HepG2 (cell line): ENCODE results near the gene CKLF. TPM values are rescaled to one million over a fixed set of nuclear protein-coding genes. Genes with fewer than 3 reads are reported as not detected.

ENCODE experiments used
- ATAC-seq: fragments of 200-7000 bp; cut with Tn5 transposase; 3 replicates; pipeline ENCODE4 v1.9.1; 2020; ENCODE audit warnings: mild to moderate bottlenecking, moderate library complexity
- BruUV-seq: library from RNA; stranded (reverse); fragments of 400-500 nt; replicated peaks from 2 replicates; lab custom pipeline; 2021; lab: Mats Ljungman, UMichigan
- CTCF ChIA-PET: fragments of 300-600 bp; formaldehyde crosslinking; extraction: SDS; loops from one replicate; lab custom pipeline; 2021; ENCODE audit warnings: low total read pairs, inconsistent platforms, low intra/inter-chr PET ratio; lab: Yijun Ruan, JAX
- POLR2A ChIA-PET: fragments of 350-600 bp; sonication (Branson Sonifier 250); formaldehyde crosslinking; loops from one replicate; lab custom pipeline; 2020; ENCODE audit warnings: antibody characterized with exemption, inconsistent platforms; lab: Yijun Ruan, JAX
- DNase-seq: peaks from one replicate; pipeline ENCODE4 v3.0.0-alpha.2; 2015; ENCODE audit warnings: low spot score
- FAIRE-seq: peaks from 3 replicates; lab custom pipeline; 2011; peaks lifted over from hg19 to GRCh38; lab: Jason Lieb, UNC
- H2AFZ ChIP-seq: one replicate; pipeline ENCODE4 v1.6.1; 2011; ENCODE audit warnings: low read length, inconsistent platforms
- H3K27ac ChIP-seq: fragments of 300-600 bp; 3 replicates; pipeline ENCODE4 v1.8.0; 2011; ENCODE audit warnings: mixed run types, mild to moderate bottlenecking, mixed read lengths, low read length, inconsistent platforms; ENCODE audit not compliant: insufficient read depth; ENCODE audit errors: extremely low read length
- H3K27me3 ChIP-seq, 2 experiments: fragments of 200-600 bp in 1 of 2; 2 replicates in 1 of 2; 3 replicates in 1 of 2; pipeline versions ENCODE4 v1.6.0 to v1.8.0; 2011; ENCODE audit warnings: low read length in 2 of 2, mild to moderate bottlenecking in 2 of 2, moderate library complexity in 2 of 2, inconsistent platforms in 1 of 2; ENCODE audit not compliant: insufficient read depth in 2 of 2, control insufficient read depth in 1 of 2
- H3K36me3 ChIP-seq, 2 experiments: fragments of 200-600 bp in 1 of 2; replicated peaks in 1 of 2; 2 replicates in 1 of 2; 3 replicates in 1 of 2; pipeline versions ENCODE4 v1.5.1 to v1.8.0; 2011; ENCODE audit warnings: low read length in 2 of 2, inconsistent platforms in 1 of 2; ENCODE audit not compliant: insufficient read depth in 2 of 2, control insufficient read depth in 1 of 2
- H3K4me1 ChIP-seq: 2 replicates; pipeline ENCODE4 v1.5.1; 2012; ENCODE audit warnings: low read length, inconsistent platforms; ENCODE audit not compliant: insufficient read depth
- H3K4me2 ChIP-seq: 2 replicates; pipeline ENCODE4 v1.6.0; 2011; ENCODE audit warnings: low read depth, low read length, inconsistent platforms
- H3K4me3 ChIP-seq, 3 experiments: fragments of 200-600 bp in 1 of 3; sonication (generic), shearing (Covaris generic) in 1 of 3; replicated peaks in 1 of 3; 2 replicates each; pipeline ENCODE4 v1.5.1; 2011 to 2016; ENCODE audit warnings: low read length in 3 of 3, inconsistent platforms in 2 of 3, low read depth in 2 of 3, mild to moderate bottlenecking in 2 of 3, control low read depth in 1 of 3, mixed read lengths in 1 of 3; ENCODE audit not compliant: insufficient read depth in 1 of 3
- H3K79me2 ChIP-seq: one replicate; pipeline ENCODE4 v1.6.1; 2011; ENCODE audit warnings: low read length, inconsistent platforms; ENCODE audit not compliant: insufficient read depth
- H3K9ac ChIP-seq: 2 replicates; pipeline ENCODE4 v1.6.0; 2011; ENCODE audit warnings: mild to moderate bottlenecking, low read depth, low read length, inconsistent platforms; ENCODE audit not compliant: insufficient read depth
- H3K9me3 ChIP-seq: 2 replicates; pipeline ENCODE4 v1.5.1; 2012; ENCODE audit warnings: mild to moderate bottlenecking, low read length
- H4K20me1 ChIP-seq: 2 replicates; pipeline ENCODE4 v1.6.0; 2011; ENCODE audit warnings: inconsistent platforms, mild to moderate bottlenecking, low read length, moderate library complexity; ENCODE audit not compliant: insufficient read depth
- GMEB1 ChIP-seq: sonication (generic); formaldehyde crosslinking; IDR thresholded peaks from 2 replicates; pipeline ENCODE4 v1.5.1; 2020; ENCODE audit warnings: missing genetic modification reagents, mild to moderate bottlenecking, borderline replicate concordance
- KDM3A ChIP-seq: IDR thresholded peaks from 2 replicates; pipeline ENCODE4 v1.6.1; 2018; ENCODE audit warnings: low read depth, missing compliant biosample characterization
- NFIB ChIP-seq: sonication (generic); formaldehyde crosslinking; IDR thresholded peaks from 2 replicates; pipeline ENCODE4 v1.9.0; 2021; ENCODE audit warnings: missing genetic modification reagents, mild to moderate bottlenecking, borderline replicate concordance
- PRPF4 ChIP-seq: fragments of 200-400 bp; formaldehyde crosslinking; IDR thresholded peaks from 2 replicates; pipeline ENCODE4 v1.6.1; 2016; ENCODE audit warnings: low read length, low read depth; ENCODE audit not compliant: poor library complexity, severe bottlenecking
- RFX1 ChIP-seq: fragments of 450-650 bp; IDR thresholded peaks from 2 replicates; pipeline ENCODE4 v1.6.1; 2017
- SAFB2 ChIP-seq: sonication (generic); formaldehyde crosslinking; IDR thresholded peaks from 2 replicates; pipeline ENCODE4 v1.5.1; 2020; ENCODE audit warnings: missing genetic modification reagents, low read depth, mild to moderate bottlenecking, borderline replicate concordance
- TEAD2 ChIP-seq: sonication (generic); formaldehyde crosslinking; IDR thresholded peaks from 2 replicates; pipeline ENCODE4 v1.9.0; 2021; ENCODE audit warnings: missing genetic modification reagents
- ZBTB1 ChIP-seq: sonication (generic); formaldehyde crosslinking; IDR thresholded peaks from 2 replicates; pipeline ENCODE4 v1.4.0; 2020; ENCODE audit warnings: missing genetic modification reagents, borderline replicate concordance
- ZNF878 ChIP-seq: sonication (generic); formaldehyde crosslinking; IDR thresholded peaks from 2 replicates; pipeline ENCODE4 v1.8.1; 2023; ENCODE audit warnings: mild to moderate bottlenecking, missing genetic modification reagents, moderate library complexity
- WGBS: methylation state at CpG from one replicate; pipeline ENCODE4 v1.1.6; 2017; ENCODE audit warnings: low lambda C conversion rate; 5-methylcytosine and 5-hydroxymethylcytosine counted together
- in situ Hi-C: cut with HindIII; loops from 2 replicates; pipeline ENCODE4 v1.10.0; 2017; ENCODE audit warnings: low pct_unique_long_range_greater_than_20kb; ENCODE audit not compliant: extremely low pct_ligation_motif_present
- intact Hi-C: fragments of 100-400 bp; cut with micrococcal nuclease; formaldehyde crosslinking; loops from one replicate; pipeline ENCODE4 v1.10.0; 2022; ENCODE audit not compliant: unreplicated experiment
- polyA plus RNA-seq, 8 experiments: library from polyadenylated mRNA; depleted of rRNA in 3 of 8; stranded (reverse) in 7 of 8; unstranded in 1 of 8; fragments of >200 nt; fragmentation: Illumina TruSeq in 4 of 8; extraction: Trizol in 4 of 8; gene quantifications; 2 replicates each; pipeline versions ENCODE4 v1.2.1 to v1.2.3, GENCODE V29; 2011 to 2016; ENCODE audit warnings: low read depth in 4 of 8, missing spikeins in 1 of 8, mixed read lengths in 1 of 8; ENCODE audit not compliant: insufficient read depth in 1 of 8
- total RNA-seq, 5 experiments: library from RNA; depleted of rRNA; stranded (reverse); fragments of >200 nt; fragmentation: Illumina TruSeq; extraction: Trizol; gene quantifications; 2 replicates each; pipeline ENCODE4 v1.2.3, GENCODE V29; 2016; ENCODE audit warnings: low read depth in 1 of 5
- TF ChIP-seq, protein P1 (sequence below): sonication (generic); formaldehyde crosslinking; IDR thresholded peaks from 2 replicates; pipeline ENCODE4 v1.4.0; 2020; ENCODE audit warnings: mild to moderate bottlenecking, missing genetic modification reagents
- TF ChIP-seq, protein P2 (sequence below): sonication (generic); formaldehyde crosslinking; IDR thresholded peaks from 2 replicates; pipeline ENCODE4 v1.5.0; 2020; ENCODE audit warnings: mild to moderate bottlenecking, low read depth, missing genetic modification reagents, borderline replicate concordance
- TF ChIP-seq, protein P3 (sequence below): sonication (generic); formaldehyde crosslinking; IDR thresholded peaks from 2 replicates; pipeline ENCODE4 v1.4.0; 2020; ENCODE audit warnings: missing genetic modification reagents, borderline replicate concordance
- TF ChIP-seq, protein P4 (sequence below): sonication (generic); formaldehyde crosslinking; IDR thresholded peaks from 2 replicates; pipeline ENCODE4 v1.4.0; 2020; ENCODE audit warnings: missing genetic modification reagents
- TF ChIP-seq, protein P5 (sequence below): sonication (generic); formaldehyde crosslinking; IDR thresholded peaks from 2 replicates; pipeline ENCODE4 v1.4.0; 2020; ENCODE audit warnings: mild to moderate bottlenecking, missing genetic modification reagents, borderline replicate concordance

The CKLF gene
- total and polyA plus RNA-seq, 2 of the 13 experiments (the other 11 are each of a cell fraction or from before 2014, with no cell fraction given): 120 to 167 TPM

DNA sequence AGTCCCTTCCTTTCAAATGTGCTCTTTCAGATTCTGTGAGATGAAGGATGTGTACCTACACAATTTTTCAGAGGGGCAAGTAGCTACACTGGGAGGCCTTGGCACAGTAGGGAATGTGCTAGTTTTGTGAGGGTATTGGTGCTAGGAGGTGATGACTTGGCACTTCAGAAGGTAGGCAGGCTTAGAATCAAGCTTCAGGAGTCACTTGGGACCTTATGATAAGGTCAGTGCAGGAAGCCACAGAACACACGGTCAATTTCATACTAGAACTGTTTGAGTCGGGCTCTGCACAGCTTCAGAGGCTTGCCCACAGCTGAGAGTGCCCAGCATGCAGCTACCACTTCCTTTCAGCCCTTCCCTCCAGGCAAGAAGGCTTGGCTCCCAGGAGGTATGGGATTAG is 20.0 kb downstream of the CKLF start:
- in situ Hi-C loops (no loop called here), intact Hi-C loops (no loop called here)
- POLR2A ChIA-PET: no interaction called here
- Histone ChIP-seq H3K9me3 (no peaks in the 10 kb centered on the region), H3K27ac (no peak overlapping the region), H3K4me1 (no peaks in the 10 kb centered on the region), H3K79me2 (no peaks in the 10 kb centered on the region), H3K9ac (no peak overlapping the region), H3K27me3 (peaks cover 0 to 5% of the 10 kb centered on the region in 2 experiments; a peak in 1 of 5 replicates), H4K20me1 (no peaks in the 10 kb centered on the region), H3K4me2 (no peak overlapping the region), H2AFZ (no peak overlapping the region), H3K4me3 (no peak overlapping the region), H3K36me3 (no peaks in the 10 kb centered on the region)
- no peak for DNase-seq
- peak; percentile 29; the same call in 2 of the 3 replicates for ATAC-seq
- 52% methylated on average over 2 of the region's 2 CpGs for WGBS
- CTCF ChIA-PET: no interaction called here
- BruUV-seq: no TSS peak
- FAIRE-seq: no peak
- TF ChIP-seq TEAD2 (CRISPR knock-in tag) (no peak), ZBTB1 (CRISPR knock-in tag) (no peak), PRPF4 (no peak), RFX1 (no peak), SAFB2 (no peak), KDM3A (CRISPR knock-in tag) (no peak), ZNF878 (CRISPR knock-in tag) (no peak), NFIB (no peak), GMEB1 (CRISPR knock-in tag) (no peak)
- TF ChIP-seq, protein P1, sequence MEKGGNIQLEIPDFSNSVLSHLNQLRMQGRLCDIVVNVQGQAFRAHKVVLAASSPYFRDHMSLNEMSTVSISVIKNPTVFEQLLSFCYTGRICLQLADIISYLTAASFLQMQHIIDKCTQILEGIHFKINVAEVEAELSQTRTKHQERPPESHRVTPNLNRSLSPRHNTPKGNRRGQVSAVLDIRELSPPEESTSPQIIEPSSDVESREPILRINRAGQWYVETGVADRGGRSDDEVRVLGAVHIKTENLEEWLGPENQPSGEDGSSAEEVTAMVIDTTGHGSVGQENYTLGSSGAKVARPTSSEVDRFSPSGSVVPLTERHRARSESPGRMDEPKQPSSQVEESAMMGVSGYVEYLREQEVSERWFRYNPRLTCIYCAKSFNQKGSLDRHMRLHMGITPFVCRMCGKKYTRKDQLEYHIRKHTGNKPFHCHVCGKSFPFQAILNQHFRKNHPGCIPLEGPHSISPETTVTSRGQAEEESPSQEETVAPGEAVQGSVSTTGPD (CRISPR knock-in tag): no peak
- TF ChIP-seq, protein P2, sequence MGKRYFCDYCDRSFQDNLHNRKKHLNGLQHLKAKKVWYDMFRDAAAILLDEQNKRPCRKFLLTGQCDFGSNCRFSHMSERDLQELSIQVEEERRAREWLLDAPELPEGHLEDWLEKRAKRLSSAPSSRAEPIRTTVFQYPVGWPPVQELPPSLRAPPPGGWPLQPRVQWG: no peak
- TF ChIP-seq, protein P3, sequence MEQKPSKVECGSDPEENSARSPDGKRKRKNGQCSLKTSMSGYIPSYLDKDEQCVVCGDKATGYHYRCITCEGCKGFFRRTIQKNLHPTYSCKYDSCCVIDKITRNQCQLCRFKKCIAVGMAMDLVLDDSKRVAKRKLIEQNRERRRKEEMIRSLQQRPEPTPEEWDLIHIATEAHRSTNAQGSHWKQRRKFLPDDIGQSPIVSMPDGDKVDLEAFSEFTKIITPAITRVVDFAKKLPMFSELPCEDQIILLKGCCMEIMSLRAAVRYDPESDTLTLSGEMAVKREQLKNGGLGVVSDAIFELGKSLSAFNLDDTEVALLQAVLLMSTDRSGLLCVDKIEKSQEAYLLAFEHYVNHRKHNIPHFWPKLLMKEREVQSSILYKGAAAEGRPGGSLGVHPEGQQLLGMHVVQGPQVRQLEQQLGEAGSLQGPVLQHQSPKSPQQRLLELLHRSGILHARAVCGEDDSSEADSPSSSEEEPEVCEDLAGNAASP (CRISPR knock-in tag): no peak
- TF ChIP-seq, protein P4, sequence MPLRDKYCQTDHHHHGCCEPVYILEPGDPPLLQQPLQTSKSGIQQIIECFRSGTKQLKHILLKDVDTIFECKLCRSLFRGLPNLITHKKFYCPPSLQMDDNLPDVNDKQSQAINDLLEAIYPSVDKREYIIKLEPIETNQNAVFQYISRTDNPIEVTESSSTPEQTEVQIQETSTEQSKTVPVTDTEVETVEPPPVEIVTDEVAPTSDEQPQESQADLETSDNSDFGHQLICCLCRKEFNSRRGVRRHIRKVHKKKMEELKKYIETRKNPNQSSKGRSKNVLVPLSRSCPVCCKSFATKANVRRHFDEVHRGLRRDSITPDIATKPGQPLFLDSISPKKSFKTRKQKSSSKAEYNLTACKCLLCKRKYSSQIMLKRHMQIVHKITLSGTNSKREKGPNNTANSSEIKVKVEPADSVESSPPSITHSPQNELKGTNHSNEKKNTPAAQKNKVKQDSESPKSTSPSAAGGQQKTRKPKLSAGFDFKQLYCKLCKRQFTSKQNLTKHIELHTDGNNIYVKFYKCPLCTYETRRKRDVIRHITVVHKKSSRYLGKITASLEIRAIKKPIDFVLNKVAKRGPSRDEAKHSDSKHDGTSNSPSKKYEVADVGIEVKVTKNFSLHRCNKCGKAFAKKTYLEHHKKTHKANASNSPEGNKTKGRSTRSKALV (CRISPR knock-in tag): no peak
- TF ChIP-seq, protein P5, sequence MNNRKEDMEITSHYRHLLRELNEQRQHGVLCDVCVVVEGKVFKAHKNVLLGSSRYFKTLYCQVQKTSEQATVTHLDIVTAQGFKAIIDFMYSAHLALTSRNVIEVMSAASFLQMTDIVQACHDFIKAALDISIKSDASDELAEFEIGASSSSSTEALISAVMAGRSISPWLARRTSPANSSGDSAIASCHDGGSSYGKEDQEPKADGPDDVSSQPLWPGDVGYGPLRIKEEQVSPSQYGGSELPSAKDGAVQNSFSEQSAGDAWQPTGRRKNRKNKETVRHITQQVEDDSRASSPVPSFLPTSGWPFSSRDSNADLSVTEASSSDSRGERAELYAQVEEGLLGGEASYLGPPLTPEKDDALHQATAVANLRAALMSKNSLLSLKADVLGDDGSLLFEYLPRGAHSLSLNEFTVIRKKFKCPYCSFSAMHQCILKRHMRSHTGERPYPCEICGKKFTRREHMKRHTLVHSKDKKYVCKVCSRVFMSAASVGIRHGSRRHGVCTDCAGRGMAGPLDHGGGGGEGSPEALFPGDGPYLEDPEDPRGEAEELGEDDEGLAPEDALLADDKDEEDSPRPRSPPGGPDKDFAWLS (CRISPR knock-in tag): no peak
